SW480 (cell line): ENCODE results near the gene DAZL.
"Not testable (repeated sequence)": the region's sequence is repeated elsewhere in the genome, so short reads cannot be mapped to it uniquely, and the experiment has no call there.

Experiments
- DNase-seq: peaks from one replicate; pipeline ENCODE4 v3.0.0-alpha.2; 2016; ENCODE audit warnings: low spot score

The DAZL gene

GRCh38 chr3:16604887-16605602, at the start of gene DAZL:
Gene DAZL (minus strand): TSS chr3:16605423. CDS start chr3:16605205, 218 bp downstream.
- no peak for DNase-seq

- DNase-seq: no peak
Observed at GRCh38 chr3:16654976-16655375, 49.8 kb upstream of the DAZL start.

GRCh38 chr3:16653712-16654111, 48.5 kb upstream of the DAZL start:
- DNase-seq: no peak

GRCh38 chr3:16647668-16648067, 42.4 kb upstream of the DAZL start:
- no peak for DNase-seq

GRCh38 chr3:16639806-16640205, 34.6 kb upstream of the DAZL start:
- DNase-seq: no peak

GRCh38 chr3:16633948-16634347, 28.7 kb upstream of the DAZL start:
- DNase-seq: no peak

- no peak for DNase-seq
Observed at GRCh38 chr3:16632395-16632794, 27.2 kb upstream of the DAZL start.

GRCh38 chr3:16618721-16619120, 13.5 kb upstream of the DAZL start:
- DNase-seq: no peak

- DNase-seq: not testable (repeated sequence)
Observed at GRCh38 chr3:16617155-16617554, 11.9 kb upstream of the DAZL start.

GRCh38 chr3:16616083-16616482, 10.9 kb upstream of the DAZL start:
- DNase-seq: no peak

- no peak for DNase-seq
Observed at GRCh38 chr3:16614033-16615031, 9.1 kb upstream of the DAZL start.

GRCh38 chr3:16609927-16610580, 4.8 kb upstream of the DAZL start:
- no peak for DNase-seq

GRCh38 chr3:16608816-16609215, 3.6 kb upstream of the DAZL start:
- DNase-seq: no peak

- no peak for DNase-seq
Observed at GRCh38 chr3:16607718-16608117, 2.5 kb upstream of the DAZL start.

- no peak for DNase-seq
Observed at GRCh38 chr3:16606398-16606797, 1.2 kb upstream of the DAZL start.

GRCh38 chr3:16605966-16606365, 743 bp upstream of the DAZL start:
- no peak for DNase-seq

- no peak for DNase-seq
Observed at GRCh38 chr3:16604433-16604832, 790 bp downstream of the DAZL start.

- DNase-seq: no peak
Observed at GRCh38 chr3:16601537-16602005, 3.7 kb downstream of the DAZL start.

GRCh38 chr3:16600780-16601536, 4.3 kb downstream of the DAZL start:
- peak; percentile 58 for DNase-seq

- no peak for DNase-seq
Observed at GRCh38 chr3:16599694-16600093, 5.5 kb downstream of the DAZL start.

GRCh38 chr3:16596352-16597032, 8.7 kb downstream of the DAZL start:
- DNase-seq: no peak
